GM19452 (cell line): ENCODE measurements around the gene SLC8A1.

Experiments used
- ATAC-seq: cut with Tn5 transposase; IDR thresholded peaks from one replicate; pipeline ENCODE4 v1.9.1; 2021; ENCODE audit not compliant: unreplicated experiment

SLC8A1 gene

DNA sequence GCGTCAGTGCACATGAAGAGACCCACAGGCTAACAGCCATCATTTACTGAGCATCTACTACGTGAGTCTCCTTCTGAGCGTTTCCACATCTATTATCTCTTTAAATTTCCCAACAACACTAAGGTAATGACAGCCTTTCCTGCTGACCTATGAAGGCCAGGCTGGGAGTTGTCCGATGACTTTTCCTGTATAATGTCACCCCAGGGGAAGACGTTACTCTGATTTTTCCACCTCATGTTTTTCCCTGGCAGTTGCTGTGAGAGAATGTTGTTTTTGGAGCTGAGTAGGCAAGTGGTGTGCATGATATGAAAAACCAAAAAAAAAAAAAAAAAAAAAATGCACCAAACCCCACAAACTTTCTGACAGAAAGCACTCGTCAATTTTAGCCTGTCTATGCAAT is 207.6 kb downstream of the SLC8A1 start:
- ATAC-seq, result no peak

DNA sequence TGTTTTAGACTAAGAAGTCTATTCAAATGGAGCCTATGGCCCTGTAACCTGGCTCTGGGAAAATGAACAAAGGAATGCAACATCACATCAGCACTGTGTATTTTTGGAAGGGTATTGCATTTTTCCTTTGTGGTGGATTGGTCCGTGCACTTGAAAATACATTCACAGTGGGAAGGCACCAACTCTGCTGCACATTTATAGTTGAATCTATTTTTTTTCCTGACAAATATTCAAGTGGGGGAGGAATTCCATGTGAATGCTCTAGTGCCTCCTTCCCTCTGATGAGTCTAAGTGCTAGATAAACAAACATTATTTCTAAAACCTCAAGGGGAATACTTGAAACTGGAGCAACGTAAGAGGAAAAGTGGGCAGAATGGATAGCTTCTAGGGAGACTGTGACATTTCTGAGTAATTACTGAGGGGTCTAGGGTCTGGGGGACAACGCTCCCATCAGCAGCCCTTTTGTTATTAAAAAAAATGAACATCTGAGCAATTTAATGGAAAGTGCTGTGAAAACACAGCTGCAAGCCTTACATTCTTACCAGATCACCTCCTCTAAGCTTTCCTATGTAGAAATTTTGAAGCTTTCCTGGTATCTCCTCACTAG is 208.2 kb downstream of the SLC8A1 start:
- no peak for ATAC-seq

GRCh38 chr2:40242315-40242714 is 209.6 kb downstream of the SLC8A1 start:
- no peak for ATAC-seq

GRCh38 chr2:40240070-40240469 is 211.8 kb downstream of the SLC8A1 start:
- ATAC-seq, result no peak

GRCh38 chr2:40230707-40231432 is 221.0 kb downstream of the SLC8A1 start:
- ATAC-seq, result no peak

GRCh38 chr2:40230186-40230585 is 221.7 kb downstream of the SLC8A1 start:
- ATAC-seq, result no peak

GRCh38 chr2:40228310-40228709 is 223.6 kb downstream of the SLC8A1 start:
- ATAC-seq, result no peak

- no peak for ATAC-seq
These were observed 224.7 kb downstream of the SLC8A1 start for GRCh38 chr2:40227210-40227609.

- no peak for ATAC-seq
These were observed 225.3 kb downstream of the SLC8A1 start for GRCh38 chr2:40226637-40227036.

- ATAC-seq, result no peak
These were observed 226.2 kb downstream of the SLC8A1 start for GRCh38 chr2:40225670-40226210.

DNA sequence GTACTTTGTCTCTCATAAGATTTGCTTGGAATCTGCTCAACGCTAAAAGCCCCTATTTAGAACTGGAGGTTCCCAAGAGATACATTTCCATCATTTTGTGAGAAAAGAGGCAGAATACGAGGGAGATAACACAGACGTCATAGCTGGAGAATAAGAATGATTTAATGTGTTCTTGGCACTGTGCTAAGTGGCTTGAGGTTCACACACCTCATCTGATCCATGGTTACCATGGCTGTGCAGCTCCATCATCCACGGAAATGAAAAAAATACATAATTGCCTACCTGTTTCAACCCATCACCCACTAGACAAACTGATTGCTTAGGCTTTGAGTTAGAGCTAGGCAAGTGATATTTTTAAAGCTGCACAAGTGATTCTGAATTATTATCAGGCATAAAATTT is 227.6 kb downstream of the SLC8A1 start:
- ATAC-seq, result no peak

DNA sequence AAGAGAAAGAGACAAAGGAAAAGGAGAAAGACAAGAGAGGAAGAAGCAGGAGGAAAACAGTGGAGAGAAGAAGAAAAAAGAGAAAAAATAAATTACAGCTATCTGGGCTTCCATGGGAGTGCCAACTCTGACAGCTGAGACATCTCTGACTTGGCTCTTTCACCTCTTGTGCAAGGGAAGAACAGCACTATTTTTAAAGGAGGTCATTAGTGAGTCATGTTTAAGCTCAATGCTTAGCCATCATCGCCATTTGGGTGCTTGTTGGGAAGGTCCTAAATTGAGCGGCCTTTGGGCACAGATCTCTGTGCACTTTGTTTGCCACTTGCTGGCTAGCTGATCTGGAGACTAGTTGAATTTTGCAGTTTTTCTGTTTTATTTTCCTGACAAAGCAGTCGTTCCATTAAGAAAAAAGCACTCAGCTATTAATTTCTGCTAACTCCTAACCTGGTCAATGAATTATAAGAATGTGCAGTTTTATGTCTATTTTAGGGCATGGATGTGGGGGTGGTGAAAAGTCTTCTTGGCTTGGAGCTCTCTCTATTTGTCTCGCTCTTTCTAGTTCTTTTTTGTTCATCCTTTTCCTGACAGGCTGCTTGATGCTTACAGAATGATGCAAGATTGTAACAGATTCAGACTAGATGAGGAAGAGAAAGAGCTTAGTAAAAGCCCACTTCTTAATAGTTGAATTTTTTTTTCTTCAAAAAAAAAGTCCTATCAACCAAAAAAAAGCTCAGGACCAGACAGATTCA is 231.5 kb downstream of the SLC8A1 start:
- no peak for ATAC-seq

- no peak for ATAC-seq
These were observed 232.7 kb downstream of the SLC8A1 start for GRCh38 chr2:40219141-40219540.

GRCh38 chr2:40218679-40219078 is 233.2 kb downstream of the SLC8A1 start:
- no peak for ATAC-seq

- no peak for ATAC-seq
These were observed 238.3 kb downstream of the SLC8A1 start for GRCh38 chr2:40213619-40214018.

DNA sequence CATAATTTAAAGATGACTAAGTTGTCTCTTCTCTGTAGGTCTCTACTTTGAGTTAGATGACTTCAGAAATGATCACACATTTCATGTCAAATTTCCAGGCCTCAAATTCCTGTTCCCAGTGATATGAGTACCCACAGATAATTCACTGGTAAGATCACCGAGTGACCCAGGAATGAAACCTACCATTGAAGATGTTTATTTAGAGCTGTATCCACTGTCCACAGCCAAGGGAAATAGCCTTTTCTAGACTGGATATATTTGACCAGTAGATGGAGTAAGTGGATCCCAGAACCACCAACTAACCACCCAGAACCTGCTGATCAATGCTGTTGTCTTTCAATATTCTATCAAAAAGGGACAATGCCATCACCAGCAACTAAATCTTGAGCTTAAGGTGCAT is 238.8 kb downstream of the SLC8A1 start:
- no peak for ATAC-seq

DNA sequence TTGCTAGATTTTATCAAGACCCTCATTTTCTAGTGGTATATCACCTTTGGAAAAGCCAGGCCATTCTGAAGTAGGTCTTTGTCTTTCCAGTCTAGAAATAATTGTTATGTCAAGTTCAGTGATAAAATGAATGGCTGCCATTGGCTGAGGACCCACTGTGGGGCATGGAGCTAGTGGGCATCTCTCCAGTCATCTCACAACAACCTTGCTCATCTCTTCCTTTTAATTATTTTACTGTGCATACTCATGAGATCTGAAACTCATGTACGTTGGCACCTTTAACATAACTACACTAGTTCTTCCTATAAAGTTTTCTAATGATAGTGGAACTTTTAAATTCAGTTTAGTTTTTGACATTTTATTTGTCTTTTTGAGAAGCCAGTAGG is 240.9 kb downstream of the SLC8A1 start:
- no peak for ATAC-seq

- no peak for ATAC-seq
These were observed 241.4 kb downstream of the SLC8A1 start for GRCh38 chr2:40210344-40210967.

- no peak for ATAC-seq
These were observed 242.1 kb downstream of the SLC8A1 start for GRCh38 chr2:40209761-40210160.

DNA sequence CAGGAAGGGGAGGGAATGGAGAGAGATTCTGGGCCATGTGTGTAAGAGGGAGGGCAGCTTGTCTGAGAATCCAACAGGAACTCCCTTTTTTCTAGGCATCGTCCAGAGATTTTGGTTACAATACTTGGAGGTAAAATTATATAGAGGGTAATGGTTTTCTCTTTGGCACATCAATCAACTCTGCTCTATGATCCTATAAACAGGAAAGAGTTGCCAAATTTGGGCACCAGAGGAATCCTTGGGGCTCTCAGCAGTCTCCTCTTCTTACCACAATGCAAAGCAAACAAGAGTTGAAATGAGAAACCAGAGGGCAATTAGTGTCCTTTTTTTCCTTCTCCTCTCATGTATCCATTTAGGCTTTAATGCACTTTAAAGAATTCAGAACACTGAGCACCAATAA is 243.4 kb downstream of the SLC8A1 start:
- no peak for ATAC-seq

- ATAC-seq, result no peak
These were observed 247.6 kb downstream of the SLC8A1 start for GRCh38 chr2:40204268-40204667.
